Skin epidermis (tissue), 12 donors: Measurements from ENCODE around the gene FOXO1.
"Not testable (repeated sequence)": the region's sequence is repeated elsewhere in the genome, so short reads cannot be mapped to it uniquely, and the experiment has no call there.

Experiments
- H3K27ac ChIP-seq, 21 experiments: fragments of 200-600 bp; sonication (generic) in 11 of 21; one replicate each; pipeline ENCODE4 v1.5.0; 2020; ENCODE audit warnings: mild to moderate bottlenecking in 3 of 21, inconsistent platforms in 2 of 21, moderate library complexity in 2 of 21
- H3K4me3 ChIP-seq, 7 experiments: fragments of 200-600 bp; sonication (generic) in 2 of 7; one replicate each; pipeline ENCODE4 v1.5.0; 2020; ENCODE audit warnings: inconsistent platforms in 2 of 7, mild to moderate bottlenecking in 2 of 7, moderate library complexity in 1 of 7

FOXO1 gene

DNA sequence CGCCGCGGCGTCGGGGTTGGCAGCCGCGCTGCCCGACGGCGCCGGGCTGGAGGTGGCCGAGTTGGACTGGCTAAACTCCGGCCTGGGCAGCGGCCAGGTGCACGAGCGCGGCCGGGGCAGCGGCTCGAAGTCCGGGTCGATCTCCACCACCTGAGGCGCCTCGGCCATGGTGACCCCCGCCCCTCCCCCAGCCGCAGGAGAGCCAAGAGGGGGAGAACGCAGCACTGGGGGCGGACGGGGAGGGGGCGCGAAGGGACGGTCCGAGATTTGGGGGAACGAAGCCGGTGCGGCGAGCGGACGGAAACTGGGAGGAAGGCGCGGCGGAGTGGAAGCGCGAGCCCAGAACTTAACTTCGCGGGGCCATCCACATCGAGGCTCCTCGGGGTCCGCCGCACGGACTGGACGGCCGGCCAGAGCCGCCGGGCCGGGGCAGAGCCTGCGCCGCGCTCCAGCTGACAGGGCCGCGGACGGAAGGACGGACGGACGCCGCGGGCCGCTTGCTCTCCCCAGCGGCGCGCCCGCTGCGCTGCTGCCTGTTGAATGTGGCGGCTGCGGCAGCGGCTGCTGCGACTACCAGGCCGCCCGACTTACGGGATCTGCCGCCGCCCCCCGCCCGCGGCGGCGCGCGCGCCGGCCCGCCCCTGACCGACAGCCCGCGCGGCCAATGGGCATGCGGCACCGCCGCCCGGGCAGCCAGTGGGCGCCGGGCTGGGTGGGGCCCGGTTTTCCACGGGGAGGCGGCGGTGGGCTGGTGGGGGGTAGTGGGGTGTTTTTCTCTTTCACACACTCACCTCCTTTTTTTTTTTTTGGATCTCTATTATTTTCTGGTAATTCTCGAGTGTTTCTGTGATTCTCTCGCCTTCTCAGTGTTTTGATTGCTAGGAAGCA, at the start of gene FOXO1:
Gene FOXO1, minus strand, starts transcription at position 597 of the 888 bp plus-strand sequence. Its CDS starts 429 bp downstream, at position 168.
- H3K27ac ChIP-seq = peak within 1 kb of the TSS; percentile 91 to 99 (median 96)
- H3K4me3 ChIP-seq = peak within 1 kb of the TSS; percentile 51 to 95 (median 86)

DNA sequence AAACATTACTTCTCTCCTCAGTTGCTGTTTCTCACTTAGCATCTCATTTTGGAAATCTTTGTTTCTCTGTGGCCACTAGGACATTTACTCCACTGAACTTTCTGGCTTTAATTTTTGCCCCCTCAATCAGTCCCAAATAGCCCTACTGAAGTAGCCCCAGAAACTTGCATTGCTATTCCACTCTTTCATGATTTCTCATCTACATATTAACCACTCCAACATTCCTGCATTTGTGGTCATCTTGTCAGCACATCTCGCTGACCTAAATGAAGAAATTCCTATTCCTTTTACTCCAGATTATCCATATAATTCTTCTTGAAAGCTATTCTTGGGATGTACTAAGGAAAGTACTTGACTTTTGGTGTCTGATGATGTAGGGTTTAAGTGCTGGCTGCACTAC, 48.0 kb upstream of the FOXO1 start:
- not testable (repeated sequence) for H3K4me3 ChIP-seq, H3K27ac ChIP-seq

DNA sequence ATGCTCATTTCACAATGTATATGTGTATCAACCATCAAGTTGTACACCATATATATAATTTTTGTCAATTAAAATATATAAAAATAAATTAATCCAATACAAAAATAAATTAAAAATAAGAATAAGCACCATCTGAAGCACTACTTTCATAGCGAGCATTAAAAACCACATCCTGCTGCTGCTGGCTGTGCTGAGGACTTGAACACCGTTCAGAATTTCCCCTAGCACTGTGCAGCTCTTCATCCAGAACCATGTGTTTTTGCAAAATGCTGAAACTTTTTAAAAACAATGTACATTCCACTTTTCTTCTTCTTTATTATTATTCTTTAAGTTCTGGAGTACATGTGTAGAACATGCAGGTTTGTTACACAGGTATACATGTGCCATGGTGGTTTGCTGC, 40.0 kb upstream of the FOXO1 start:
- Histone ChIP-seq H3K4me3 (no peak overlapping the region), H3K27ac (no peak overlapping the region)

DNA sequence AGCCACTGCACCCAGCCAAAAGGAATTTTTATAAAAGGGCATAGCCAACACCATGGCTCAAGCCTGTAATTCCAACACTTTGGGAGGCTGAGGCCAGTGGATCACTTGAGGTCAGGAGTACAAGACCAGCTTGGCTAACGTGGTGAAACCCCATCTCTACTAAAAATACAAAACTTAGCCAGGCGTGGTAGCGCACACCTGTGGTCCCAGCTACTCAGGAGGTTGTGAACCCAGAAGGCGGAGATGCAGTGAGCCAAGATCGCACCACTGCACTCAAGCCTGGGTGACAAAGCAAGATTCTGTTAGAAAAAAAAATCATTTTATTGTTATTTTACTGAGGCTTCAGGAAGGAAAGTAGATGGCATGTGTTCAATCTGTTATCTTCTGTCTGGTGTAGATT, 31.3 kb upstream of the FOXO1 start:
- Histone ChIP-seq H3K4me3 (no peak overlapping the region), H3K27ac (no peak overlapping the region)

DNA sequence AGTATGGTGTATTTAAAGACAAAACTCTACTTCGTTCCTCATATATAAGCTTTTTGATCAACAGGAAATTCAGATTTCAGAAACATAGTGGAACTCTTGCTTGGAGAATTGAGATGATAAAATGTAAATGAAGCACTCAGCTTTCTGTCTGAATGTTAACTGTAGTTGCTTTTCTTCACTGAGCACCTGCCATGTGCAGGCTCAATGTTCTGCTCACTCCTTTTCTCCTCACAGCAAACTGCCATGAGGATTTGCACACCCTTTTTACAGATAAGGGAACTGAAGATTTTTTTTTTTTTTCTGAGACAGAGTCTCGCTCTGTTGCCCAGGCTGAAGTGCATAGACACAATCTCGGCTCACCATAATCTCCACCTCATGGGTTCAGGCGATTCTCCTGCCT, 28.0 kb upstream of the FOXO1 start:
- no peak overlapping the region for H3K27ac ChIP-seq
- H3K4me3 ChIP-seq = no peak overlapping the region

DNA sequence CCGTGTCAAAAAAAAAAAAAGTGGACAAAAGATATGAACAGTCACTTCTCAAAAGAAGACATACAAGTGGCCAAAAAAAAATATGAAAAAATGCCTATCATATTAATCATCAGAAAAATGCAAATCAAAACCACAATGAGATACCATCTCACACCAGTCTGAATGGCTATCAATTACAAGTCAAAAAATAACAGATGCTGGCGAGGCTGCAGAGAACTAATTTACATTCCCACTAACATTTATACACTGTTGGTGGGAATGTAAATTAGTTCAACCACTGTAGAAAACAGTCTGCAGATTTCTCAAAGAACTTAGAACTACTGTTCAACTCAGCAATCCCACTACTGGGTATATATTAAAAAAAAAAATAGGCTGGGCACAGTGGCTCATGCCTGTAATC, 26.5 kb upstream of the FOXO1 start:
- Histone ChIP-seq H3K27ac (no peak overlapping the region), H3K4me3 (no peak overlapping the region)

DNA sequence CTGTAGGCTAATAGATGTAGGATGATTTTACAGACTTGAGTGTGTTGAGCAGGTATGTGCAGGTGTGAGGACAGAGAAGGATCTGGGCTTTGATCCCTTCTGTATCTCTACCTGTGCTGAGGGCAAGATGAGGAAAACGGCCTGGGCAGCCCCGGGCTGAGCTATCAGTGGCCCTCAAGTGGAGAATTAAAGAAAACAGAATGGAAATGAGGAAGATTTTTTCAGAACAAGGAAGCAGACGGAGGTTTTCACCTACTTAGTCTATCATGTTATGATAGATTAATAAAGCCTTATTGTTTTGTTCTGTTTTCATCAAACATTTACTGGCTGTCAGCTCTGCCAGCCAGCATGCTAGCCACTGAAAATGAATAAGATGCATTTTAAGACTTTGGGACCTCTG, 22.3 kb upstream of the FOXO1 start:
- Histone ChIP-seq H3K27ac (no peak overlapping the region), H3K4me3 (no peak overlapping the region)

DNA sequence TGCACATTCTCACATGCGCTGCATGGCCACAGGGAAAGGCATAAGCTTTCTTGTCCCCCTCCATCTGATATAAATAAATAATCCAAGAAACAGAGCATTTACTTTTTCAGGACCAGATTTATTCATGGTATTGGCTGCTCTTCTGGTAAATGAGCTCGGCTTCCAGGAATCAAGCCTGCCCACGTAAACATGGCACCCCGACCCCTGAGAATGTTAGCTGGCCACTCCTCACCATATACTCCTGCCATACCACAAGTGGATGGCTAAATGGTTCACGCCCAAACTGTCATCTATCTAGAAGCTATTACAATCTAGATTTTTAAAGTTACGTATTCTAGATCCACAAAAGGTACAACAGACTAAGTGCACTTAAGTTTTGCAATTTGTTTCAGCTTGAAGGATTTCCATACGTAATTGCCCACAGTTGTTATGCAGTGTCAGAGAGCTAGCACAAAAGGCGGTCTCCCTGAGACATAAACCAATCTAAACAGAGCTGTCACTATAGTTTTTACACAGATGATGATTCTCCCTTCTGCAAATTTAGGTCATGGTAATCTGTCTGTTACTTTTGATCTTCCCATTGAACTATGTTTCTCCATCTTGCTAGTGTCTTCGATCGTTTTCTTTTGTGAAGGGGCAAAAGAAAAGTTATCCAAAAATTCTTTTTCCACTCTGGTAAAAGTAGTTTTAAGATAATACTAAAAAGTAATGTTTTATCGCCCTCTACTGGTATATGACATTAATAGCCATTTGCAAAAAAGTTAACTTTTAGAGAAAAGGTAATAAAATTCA, 16.2 kb upstream of the FOXO1 start:
- Histone ChIP-seq H3K4me3 (no peak overlapping the region), H3K27ac (no peak overlapping the region)

DNA sequence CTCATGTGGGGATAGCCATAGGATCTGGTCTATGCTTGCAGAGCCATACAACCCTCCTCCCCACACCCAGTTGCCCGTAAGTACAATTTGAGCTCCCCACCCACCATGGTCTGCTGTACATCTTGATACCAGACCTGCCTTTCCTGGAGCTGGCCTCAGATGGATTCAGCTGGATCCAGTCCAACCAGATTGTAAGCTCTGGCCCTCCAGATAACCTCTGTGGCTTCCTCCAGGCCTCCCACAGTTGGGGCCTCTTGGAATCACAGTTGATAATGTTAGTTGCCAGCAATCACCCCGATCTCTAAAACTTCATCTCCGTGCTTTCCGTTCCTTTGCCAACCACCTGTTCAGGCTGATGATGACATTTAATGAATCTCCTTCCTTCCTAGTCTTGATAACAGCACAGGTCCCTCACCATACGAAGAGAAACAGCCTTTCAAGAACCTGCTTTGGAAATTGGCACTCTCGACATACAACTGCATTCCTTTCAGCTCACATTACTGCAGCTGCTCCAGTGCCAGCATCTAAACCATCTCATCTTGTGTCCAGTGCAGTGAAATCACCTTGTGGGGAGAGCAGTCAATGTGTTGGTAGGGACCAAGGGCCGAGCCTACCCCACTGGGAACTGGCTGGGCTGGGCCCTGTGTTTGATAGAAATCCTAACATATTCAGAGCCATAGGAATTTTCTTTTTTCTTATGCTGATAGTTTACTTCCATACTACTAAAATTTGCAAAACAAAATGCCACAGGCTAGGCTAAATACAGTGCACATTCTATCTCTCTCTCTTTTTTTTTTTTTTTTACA, 15.1 kb upstream of the FOXO1 start:
- H3K27ac ChIP-seq = no peak overlapping the region

DNA sequence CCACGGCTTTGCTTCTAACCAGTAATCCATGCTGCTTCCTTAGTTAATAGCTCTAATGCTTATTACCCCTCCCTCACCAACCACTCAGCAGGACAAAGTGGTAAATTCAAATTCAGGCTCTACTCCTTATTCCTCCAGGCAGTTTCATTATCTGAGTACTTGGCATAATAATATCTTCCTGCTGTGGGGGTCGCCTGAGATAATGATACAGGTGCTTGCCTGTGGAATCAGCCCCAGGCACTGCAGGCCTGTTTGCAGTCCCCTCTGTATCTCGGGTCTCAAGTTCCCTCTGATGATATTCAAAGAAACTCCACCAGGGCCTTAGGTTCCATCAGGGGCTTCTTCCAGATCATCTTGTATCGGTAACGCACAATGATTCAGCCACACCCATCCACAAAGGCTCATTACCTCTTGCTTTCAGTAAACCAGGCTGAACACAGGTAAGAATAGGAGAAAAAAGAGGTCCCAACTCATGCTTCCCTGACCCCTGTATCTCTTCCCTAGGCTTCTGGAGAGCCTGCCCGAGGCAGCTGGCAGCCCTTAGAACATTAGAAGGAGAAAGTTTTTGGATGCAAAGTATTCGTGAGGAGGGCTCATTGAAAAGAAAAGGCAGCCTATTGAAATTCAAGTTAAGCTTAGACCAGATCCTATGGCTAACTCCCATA, 14.3 kb upstream of the FOXO1 start:
- H3K4me3 ChIP-seq = no peak overlapping the region
- H3K27ac ChIP-seq = no peak overlapping the region

More for the DNA sequence above, 15.1 kb upstream of the FOXO1 start:
- H3K4me3 ChIP-seq = no peak overlapping the region

DNA sequence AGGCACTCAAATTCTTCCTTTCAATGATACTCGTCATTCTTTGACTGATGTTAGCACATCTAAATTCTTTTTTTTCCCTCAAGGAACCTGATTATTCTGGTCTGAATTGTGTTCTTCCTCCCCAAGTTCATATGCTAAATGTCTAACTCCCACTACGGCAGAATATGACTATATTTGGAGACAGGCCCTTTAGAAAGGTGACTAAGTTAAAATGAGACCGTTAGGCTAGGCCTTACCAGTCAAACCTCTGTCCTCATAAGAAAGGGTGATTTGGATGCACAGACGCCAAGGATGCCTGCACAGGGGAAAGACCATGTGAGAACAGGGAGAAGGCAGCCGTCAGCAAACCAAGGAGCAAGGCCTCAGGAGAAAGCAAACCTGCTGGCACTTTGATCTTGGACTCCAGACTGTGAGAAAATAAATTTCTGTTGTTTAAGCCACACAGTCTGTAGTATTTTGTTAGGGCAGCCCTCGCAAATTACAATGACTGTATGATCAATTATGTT, 13.1 kb upstream of the FOXO1 start:
- Histone ChIP-seq H3K27ac (no peak overlapping the region), H3K4me3 (no peak overlapping the region)

DNA sequence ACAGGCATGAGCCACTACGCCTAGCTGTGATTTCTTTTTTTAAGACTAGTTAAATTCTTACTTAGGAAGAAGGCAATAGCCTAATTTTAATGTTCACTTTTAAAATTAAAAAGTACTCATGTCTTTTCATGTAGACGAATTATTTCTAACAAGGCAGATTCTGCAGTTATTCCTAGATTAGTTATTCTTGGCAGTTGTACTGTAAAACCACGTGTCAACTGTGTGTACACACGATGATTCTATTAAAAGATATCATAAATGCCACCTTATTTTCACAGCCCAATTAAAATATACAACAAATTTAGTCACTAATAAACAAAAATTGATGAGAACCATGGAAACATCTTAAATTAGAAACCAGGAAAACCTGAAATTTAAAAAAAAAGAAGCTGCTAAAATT, 10.6 kb upstream of the FOXO1 start:
- Histone ChIP-seq H3K27ac (no peak overlapping the region), H3K4me3 (no peak overlapping the region)

DNA sequence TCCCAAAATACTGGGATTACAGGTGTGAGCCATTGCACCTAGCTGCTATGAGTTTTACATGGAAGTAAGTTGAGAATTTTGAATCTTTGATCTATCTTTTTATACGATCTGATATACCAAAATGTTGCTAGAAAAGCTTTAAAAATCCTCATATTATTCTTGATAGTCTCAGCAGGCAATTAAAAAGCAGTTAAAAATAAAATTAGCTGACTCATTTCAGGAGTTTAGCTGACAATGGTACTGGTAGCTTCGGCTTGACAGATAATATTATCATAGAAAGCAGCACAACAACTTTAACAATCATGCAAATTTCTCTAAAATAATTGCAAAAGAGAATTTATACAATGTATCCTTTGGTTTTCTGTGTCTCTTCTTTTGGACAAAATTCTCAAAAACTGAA, 9.6 kb upstream of the FOXO1 start:
- Histone ChIP-seq H3K4me3 (no peak overlapping the region), H3K27ac (no peak overlapping the region)

DNA sequence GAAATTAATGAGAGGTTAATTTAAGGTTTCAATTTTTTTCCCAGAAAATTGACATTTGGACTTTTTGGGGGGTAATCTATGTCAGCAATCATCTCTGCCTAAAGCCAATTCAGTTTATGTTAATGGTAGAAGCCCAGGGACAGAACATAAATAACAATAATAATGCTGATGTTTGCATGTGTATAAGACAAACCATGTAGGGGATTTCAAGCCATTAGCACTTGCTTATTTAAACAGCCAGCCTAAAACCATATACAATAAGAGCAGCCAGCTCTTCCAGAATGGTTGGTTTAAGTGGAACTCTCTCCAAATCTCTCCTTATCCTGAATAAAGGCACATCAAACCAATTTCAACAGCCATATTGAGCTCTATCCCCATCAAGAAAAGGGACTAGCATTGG, 7.0 kb upstream of the FOXO1 start:
- Histone ChIP-seq H3K27ac (no peak overlapping the region), H3K4me3 (no peak overlapping the region)

DNA sequence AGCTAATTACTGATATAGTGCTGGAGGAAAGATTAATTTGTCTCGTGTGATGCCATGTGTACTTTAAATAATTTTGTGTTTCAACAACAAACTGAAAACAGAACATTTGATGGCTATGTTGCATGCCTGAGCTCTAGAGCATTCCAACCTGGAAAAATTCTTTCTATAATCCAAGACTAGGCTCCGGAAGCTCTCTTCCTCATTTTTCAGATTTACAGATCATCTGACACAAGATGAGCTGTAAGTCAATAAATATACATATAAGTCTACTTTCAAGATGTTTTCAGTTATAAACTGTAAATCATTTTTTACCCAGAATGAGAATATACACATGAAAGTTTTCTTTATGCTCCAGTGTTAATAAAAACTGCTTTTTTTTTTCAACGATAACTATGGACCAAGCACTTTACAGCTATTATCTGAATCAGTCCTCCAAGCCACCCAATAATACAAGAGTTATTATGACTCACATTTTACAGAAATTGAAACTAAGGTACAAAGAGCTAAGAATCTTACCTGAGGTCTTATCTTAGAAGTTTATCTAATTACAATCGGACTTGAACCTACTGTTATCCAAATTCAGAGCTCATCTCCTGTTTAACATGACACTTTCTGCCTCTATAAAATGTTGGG, 6.4 kb upstream of the FOXO1 start:
- no peak overlapping the region for H3K27ac ChIP-seq
- no peak overlapping the region for H3K4me3 ChIP-seq

DNA sequence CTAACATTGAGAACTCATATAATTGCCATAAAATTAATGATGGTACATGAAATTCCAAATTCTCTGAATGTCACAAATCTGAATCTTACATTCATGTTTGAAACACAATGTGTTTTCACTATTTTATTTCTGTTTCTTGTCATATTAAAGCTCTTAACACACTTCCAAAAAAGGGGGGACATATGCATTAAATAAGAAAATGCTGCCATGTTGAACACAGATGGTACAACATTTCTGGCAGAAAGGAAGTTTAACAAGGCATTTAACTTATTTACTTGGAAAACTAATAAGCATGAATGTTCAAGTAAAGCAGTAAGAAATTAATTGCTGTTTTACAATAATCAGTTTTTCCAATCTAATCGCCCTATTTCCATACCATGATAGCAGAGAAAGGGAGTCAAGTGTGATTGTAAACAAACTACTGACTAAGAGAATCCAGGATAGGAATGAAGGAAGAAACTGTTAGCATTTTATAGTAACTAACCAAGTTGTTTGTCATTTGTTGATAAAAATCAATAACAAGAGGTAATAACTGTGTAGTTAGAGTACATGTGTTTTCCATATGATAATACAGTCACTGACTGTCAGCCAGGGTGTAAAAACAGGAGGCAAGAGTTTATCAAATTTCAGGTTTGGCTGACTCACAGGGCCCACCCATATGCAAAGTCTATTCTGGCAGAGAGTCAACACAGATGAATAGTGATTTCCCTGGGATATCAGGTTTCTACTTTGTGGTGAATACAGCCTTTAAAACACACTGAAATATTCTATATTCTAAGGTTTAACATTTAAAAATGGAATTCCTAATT, 5.7 kb upstream of the FOXO1 start:
- Histone ChIP-seq H3K27ac (no peak overlapping the region), H3K4me3 (no peak overlapping the region)

DNA sequence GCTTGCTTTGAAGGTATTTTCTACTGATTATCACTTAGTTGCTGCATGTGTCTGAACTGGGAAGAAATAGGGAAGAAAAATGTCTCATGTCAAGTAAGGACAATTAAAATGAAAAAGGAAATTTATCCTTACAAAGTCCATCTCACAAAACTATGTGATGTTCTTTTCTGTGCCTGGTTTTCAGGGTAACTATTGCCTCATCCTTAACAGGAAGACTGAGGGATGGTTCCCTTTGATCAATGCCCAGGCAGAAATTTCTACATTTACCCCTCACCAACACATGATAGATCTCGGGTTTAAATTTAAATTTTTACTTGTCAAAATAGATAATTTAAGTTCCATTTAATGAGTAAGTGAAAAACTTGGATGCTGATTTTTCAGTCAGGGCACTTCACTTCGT, 3.9 kb upstream of the FOXO1 start:
- Histone ChIP-seq H3K4me3 (no peak overlapping the region), H3K27ac (no peak overlapping the region)

DNA sequence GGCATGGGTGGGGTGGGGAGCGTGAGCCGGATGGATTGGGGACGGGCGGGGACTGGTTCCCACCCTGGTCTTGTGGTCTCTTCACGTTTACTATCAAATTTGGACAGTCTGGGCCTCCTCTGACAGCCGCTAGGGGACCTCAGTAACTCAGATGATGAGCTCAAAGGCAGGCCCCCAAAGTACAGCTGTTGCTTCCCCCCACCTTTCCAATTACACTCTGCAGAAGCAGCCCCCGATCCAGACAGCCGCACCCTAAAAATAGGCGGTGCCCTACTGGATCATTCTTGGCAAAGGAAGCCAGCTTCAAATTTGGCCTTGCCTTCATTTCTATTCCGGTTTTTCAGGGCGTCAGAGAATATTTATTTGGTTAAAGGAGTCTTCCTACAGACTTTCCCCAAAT, 1.9 kb upstream of the FOXO1 start:
- peak overlapping the region in 8 of 21 experiments; percentile 3 to 98 (median 92) for H3K27ac ChIP-seq
- no peak overlapping the region for H3K4me3 ChIP-seq
